AG09309 (cell line): Measurements from ENCODE around the gene LOXL3.

Experiments used
- DNase-seq: peaks from one replicate; pipeline ENCODE4 v3.0.0-alpha.2; 2010; ENCODE audit warnings: low read depth
- H3K4me3 ChIP-seq: 2 replicates; pipeline ENCODE4 v1.5.1; 2011; ENCODE audit warnings: mild to moderate bottlenecking, low read depth, low read length, moderate library complexity; ENCODE audit not compliant: control insufficient read depth
- TF ChIP-seq, protein P1 (sequence below): IDR thresholded peaks from 2 replicates; pipeline ENCODE4 v1.5.1; 2011; ENCODE audit warnings: mild to moderate bottlenecking, low read depth, low read length, inconsistent platforms; ENCODE audit not compliant: insufficient read depth, control insufficient read depth; ENCODE audit errors: missing control alignments

LOXL3 gene

DNA sequence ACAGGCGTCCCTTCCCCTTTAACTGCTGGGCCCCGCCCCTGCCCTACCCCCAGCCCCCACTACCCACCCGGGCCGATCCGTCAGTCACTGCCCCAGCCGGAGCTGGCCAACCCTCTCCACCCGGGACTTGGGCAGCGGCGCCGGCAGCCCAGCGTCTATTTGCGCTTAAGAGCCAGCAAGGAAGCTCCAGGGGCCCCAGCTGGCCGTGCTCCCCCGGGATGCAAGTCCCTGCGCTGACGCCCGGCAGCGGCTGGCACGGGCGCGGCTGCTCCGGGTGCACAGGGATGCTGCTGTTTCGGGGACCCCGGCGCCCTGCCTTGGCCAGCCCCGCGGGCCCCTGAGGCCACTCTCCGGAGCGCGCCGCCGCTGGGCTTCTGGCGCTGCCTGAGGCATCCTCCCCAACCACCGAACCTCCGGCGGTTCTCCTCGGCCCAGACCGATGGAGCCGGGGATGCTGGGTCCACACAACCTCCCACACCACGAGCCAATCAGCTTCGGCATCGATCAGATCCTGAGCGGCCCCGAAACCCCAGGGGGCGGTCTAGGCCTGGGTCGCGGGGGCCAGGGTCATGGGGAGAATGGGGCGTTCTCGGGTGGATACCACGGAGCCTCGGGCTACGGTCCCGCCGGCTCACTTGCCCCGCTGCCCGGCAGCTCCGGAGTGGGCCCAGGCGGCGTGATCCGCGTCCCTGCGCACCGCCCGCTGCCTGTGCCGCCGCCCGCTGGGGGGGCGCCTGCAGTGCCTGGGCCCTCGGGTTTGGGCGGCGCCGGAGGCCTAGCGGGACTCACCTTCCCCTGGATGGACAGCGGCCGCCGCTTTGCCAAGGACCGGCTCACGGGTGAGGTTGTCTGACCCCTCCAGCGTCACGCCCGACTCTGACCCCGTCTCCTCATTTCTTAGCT, 39.1 kb downstream of the LOXL3 start, which contains the start of gene TLX2:
Gene TLX2, plus strand, starts transcription at position 83 of the 903 bp plus-strand sequence. Its CDS starts 357 bp downstream, at position 440.
- TF ChIP-seq, protein P1, sequence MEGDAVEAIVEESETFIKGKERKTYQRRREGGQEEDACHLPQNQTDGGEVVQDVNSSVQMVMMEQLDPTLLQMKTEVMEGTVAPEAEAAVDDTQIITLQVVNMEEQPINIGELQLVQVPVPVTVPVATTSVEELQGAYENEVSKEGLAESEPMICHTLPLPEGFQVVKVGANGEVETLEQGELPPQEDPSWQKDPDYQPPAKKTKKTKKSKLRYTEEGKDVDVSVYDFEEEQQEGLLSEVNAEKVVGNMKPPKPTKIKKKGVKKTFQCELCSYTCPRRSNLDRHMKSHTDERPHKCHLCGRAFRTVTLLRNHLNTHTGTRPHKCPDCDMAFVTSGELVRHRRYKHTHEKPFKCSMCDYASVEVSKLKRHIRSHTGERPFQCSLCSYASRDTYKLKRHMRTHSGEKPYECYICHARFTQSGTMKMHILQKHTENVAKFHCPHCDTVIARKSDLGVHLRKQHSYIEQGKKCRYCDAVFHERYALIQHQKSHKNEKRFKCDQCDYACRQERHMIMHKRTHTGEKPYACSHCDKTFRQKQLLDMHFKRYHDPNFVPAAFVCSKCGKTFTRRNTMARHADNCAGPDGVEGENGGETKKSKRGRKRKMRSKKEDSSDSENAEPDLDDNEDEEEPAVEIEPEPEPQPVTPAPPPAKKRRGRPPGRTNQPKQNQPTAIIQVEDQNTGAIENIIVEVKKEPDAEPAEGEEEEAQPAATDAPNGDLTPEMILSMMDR: no peak
- no peak within 1 kb of the TSS; the same call in 1 of the 2 replicates for H3K4me3 ChIP-seq
- DNase-seq: no peak

- no peak overlapping the region; the same call in 1 of the 2 replicates for H3K4me3 ChIP-seq
- no peak for DNase-seq
These were observed 40.0 kb downstream of the LOXL3 start for GRCh38 chr2:74513605-74514367.

DNA sequence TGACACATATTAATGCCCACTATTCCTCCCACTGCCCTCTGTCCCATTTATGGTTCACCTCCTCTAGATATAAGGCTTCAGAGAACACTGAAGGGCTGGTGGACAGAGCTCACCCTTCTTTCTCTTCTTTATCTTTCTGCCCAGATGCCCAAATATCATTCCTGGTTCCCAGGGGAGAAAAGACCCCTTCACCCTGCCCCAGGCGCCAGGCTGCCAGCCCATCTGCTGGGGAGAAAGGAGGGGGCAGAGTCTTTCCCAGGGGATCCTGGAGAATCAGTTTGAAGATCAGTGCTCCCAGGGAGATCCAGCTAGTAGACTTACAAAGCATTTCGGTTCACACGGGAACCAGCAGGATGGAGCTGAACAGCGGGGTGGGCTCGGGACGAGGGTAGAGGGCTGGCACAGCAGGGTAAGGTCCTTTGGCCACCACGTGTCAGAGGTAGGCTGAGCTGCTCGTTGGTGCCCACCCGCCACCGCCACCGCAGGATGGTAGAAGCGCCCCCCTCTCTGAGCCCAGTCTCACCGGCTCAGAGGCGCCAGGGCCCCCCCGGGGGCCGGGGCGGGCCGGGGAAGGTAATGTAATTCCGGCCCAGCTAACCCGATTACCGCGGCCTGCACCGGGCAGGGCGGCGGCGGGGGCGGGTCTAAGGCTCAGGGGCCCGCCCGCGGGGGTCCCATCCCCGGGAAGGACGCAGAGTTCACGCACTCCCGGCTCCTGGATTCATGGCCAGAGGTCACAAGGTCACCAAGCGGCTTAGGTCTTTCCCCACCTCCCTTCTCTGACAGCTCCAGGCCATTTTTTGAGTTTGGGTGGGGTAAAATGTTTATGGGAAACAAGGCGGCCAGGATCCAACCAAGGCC, 40.8 kb downstream of the LOXL3 start:
- DNase-seq: no peak
- no peak overlapping the region for H3K4me3 ChIP-seq
- TF ChIP-seq, protein P1: no peak

More at GRCh38 chr2:74513605-74514367, 40.0 kb downstream of the LOXL3 start:
- TF ChIP-seq, protein P1: no peak

- no peak for DNase-seq
- H3K4me3 ChIP-seq: no peak overlapping the region
- TF ChIP-seq, protein P1: no peak
These were observed 42.4 kb downstream of the LOXL3 start for GRCh38 chr2:74511104-74511989.

- TF ChIP-seq, protein P1: no peak
- no peak overlapping the region for H3K4me3 ChIP-seq
- no peak for DNase-seq
These were observed 43.5 kb downstream of the LOXL3 start for GRCh38 chr2:74510272-74510671.
